ENCODE results near the gene TUBB6.

TUBB6 gene

DNA sequence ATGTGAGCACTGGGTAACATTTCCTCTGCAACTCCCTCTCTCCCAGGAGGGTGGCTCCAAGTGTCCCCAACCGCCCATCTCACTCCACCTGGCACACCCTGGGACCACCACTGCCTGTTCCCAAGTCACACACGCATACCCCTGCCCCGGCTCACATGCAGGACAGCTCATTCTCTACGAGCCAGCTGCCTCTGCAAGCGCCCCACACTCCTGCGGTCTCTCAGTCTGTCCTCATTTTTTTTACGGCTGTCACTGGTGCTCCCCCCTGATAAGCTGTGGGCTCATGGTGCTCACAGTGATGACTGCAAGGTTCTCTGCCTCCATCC lies 38.2 kb downstream of the TUBB6 start:
- TF ChIP-seq OVOL3 (tag by site-specific recombination; IDR thresholded peaks at IDR 0.05) (no peak), GLIS1 (tag by site-specific recombination; IDR thresholded peaks at IDR 0.05) (no peak), ZNF274 (IDR thresholded peaks at IDR 0.05; ENCODE audit: low read length) (no peak), ZNF274 (tag by site-specific recombination; IDR thresholded peaks at IDR 0.05; ENCODE audit: borderline replicate concordance) (no peak), YY2 (tag by site-specific recombination; IDR thresholded peaks at IDR 0.05) (no peak), GFI1B (tag by site-specific recombination; IDR thresholded peaks at IDR 0.05) (no peak), EGR2 (tag by site-specific recombination; IDR thresholded peaks at IDR 0.05; ENCODE audit: low read depth) (no peak)
- TF ChIP-seq, protein P1, sequence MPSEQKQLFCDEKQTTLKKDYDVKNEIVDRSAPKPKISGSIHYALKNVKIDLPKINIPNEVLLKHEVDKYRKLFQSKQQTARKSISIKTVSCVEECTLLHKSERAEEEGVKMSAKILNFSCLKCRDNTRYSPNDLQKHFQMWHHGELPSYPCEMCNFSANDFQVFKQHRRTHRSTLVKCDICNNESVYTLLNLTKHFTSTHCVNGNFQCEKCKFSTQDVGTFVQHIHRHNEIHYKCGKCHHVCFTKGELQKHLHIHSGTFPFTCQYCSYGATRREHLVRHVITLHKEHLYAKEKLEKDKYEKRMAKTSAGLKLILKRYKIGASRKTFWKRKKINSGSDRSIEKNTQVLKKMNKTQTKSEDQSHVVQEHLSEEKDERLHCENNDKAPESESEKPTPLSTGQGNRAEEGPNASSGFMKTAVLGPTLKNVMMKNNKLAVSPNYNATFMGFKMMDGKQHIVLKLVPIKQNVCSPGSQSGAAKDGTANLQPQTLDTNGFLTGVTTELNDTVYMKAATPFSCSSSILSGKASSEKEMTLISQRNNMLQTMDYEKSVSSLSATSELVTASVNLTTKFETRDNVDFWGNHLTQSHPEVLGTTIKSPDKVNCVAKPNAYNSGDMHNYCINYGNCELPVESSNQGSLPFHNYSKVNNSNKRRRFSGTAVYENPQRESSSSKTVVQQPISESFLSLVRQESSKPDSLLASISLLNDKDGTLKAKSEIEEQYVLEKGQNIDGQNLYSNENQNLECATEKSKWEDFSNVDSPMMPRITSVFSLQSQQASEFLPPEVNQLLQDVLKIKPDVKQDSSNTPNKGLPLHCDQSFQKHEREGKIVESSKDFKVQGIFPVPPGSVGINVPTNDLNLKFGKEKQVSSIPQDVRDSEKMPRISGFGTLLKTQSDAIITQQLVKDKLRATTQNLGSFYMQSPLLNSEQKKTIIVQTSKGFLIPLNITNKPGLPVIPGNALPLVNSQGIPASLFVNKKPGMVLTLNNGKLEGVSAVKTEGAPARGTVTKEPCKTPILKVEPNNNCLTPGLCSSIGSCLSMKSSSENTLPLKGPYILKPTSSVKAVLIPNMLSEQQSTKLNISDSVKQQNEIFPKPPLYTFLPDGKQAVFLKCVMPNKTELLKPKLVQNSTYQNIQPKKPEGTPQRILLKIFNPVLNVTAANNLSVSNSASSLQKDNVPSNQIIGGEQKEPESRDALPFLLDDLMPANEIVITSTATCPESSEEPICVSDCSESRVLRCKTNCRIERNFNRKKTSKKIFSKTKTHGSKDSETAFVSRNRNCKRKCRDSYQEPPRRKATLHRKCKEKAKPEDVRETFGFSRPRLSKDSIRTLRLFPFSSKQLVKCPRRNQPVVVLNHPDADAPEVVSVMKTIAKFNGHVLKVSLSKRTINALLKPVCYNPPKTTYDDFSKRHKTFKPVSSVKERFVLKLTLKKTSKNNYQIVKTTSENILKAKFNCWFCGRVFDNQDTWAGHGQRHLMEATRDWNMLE (tag by site-specific recombination; conservative IDR thresholded peaks at IDR 0.05; ENCODE audit: low read depth), result no peak
- TF ChIP-seq, protein P2, sequence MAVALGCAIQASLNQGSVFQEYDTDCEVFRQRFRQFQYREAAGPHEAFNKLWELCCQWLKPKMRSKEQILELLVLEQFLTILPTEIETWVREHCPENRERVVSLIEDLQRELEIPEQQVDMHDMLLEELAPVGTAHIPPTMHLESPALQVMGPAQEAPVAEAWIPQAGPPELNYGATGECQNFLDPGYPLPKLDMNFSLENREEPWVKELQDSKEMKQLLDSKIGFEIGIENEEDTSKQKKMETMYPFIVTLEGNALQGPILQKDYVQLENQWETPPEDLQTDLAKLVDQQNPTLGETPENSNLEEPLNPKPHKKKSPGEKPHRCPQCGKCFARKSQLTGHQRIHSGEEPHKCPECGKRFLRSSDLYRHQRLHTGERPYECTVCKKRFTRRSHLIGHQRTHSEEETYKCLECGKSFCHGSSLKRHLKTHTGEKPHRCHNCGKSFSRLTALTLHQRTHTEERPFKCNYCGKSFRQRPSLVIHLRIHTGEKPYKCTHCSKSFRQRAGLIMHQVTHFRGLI (tag by site-specific recombination; IDR thresholded peaks at IDR 0.05), result no peak
- TF ChIP-seq, protein P3, sequence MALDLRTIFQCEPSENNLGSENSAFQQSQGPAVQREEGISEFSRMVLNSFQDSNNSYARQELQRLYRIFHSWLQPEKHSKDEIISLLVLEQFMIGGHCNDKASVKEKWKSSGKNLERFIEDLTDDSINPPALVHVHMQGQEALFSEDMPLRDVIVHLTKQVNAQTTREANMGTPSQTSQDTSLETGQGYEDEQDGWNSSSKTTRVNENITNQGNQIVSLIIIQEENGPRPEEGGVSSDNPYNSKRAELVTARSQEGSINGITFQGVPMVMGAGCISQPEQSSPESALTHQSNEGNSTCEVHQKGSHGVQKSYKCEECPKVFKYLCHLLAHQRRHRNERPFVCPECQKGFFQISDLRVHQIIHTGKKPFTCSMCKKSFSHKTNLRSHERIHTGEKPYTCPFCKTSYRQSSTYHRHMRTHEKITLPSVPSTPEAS (tag by site-specific recombination; IDR thresholded peaks at IDR 0.05), result no peak
- no peaks in the 10 kb centered on the region for H3K9me3 ChIP-seq (ENCODE audit: control insufficient read depth, insufficient read depth, low read depth, low read length)
- peaks cover 61 to 87% of the 10 kb centered on the region in 2 experiments for H3K36me3 ChIP-seq (ENCODE audit: control insufficient read depth in 2 of 2, insufficient read depth in 1 of 2, low read length in 2 of 2)
- ChIA-PET CTCF (no interaction called here), POLR2A (no interaction called here)
- H3K27ac ChIP-seq (ENCODE audit: extremely low read depth, low read depth, low read length), result no peak overlapping the region
- no peak overlapping the region for H3K4me3 ChIP-seq (ENCODE audit: low read depth, low read length)
- no peaks in the 10 kb centered on the region for H3K4me1 ChIP-seq (ENCODE audit: control insufficient read depth, insufficient read depth, low read length)

GRCh38 chr18:12347895-12348294 lies 39.9 kb downstream of the TUBB6 start:
- ChIA-PET CTCF (interaction anchor here (0.7 to 2.1 kb wide), 4 partner anchors 13 to 576 kb away, joined by 3 to 16 read pairs (median 3); no protein-coding TSS in a partner anchor), POLR2A (no interaction called here)
- TF ChIP-seq BCL11B (tag by site-specific recombination; IDR thresholded peaks at IDR 0.05; ENCODE audit: low read depth) (no peak), ZFP3 (tag by site-specific recombination; IDR thresholded peaks at IDR 0.05; ENCODE audit: low read depth) (no peak), ZNF239 (tag by site-specific recombination; IDR thresholded peaks at IDR 0.05) (no peak), ZNF747 (tag by site-specific recombination; IDR thresholded peaks at IDR 0.05) (no peak), ZNF155 (tag by site-specific recombination; IDR thresholded peaks at IDR 0.05) (no peak), TRIM28 (IDR thresholded peaks at IDR 0.05; ENCODE audit: borderline replicate concordance, low read length) (no peak), ZNF423 (tag by site-specific recombination; IDR thresholded peaks at IDR 0.05) (no peak), ZNF521 (tag by site-specific recombination; IDR thresholded peaks at IDR 0.05) (no peak), ZNF768 (tag by site-specific recombination; IDR thresholded peaks at IDR 0.05) (no peak), ZNF341 (tag by site-specific recombination; IDR thresholded peaks at IDR 0.05; ENCODE audit: low read depth) (no peak), ZNF548 (tag by site-specific recombination; IDR thresholded peaks at IDR 0.05) (no peak), ZBTB8A (tag by site-specific recombination; IDR thresholded peaks at IDR 0.05) (no peak), ZNF561 (tag by site-specific recombination; IDR thresholded peaks at IDR 0.05; ENCODE audit: borderline replicate concordance) (no peak), HOXD13 (CRISPR knock-in tag; IDR thresholded peaks at IDR 0.05; ENCODE audit: borderline replicate concordance) (no peak)
- Histone ChIP-seq H3K4me3 (ENCODE audit: low read depth, low read length) (no peak overlapping the region), H3K27ac (ENCODE audit: extremely low read depth, low read depth, low read length) (no peak overlapping the region), H3K9me3 (ENCODE audit: control insufficient read depth, insufficient read depth, low read depth, low read length) (no peaks in the 10 kb centered on the region), H3K36me3 (ENCODE audit: control insufficient read depth in 2 of 2, insufficient read depth in 1 of 2, low read length in 2 of 2) (peaks cover 67 to 83% of the 10 kb centered on the region in 2 experiments), H3K4me1 (ENCODE audit: control insufficient read depth, insufficient read depth, low read length) (no peaks in the 10 kb centered on the region)
